Tibial nerve (tissue), 4 donors: Measurements from ENCODE around the gene PIP5K1B.

Experiments
- CTCF ChIP-seq, 5 experiments: fragments of 200-600 bp in 3 of 5; fragments of 450-650 bp in 2 of 5; sonication (generic) in 3 of 5; IDR thresholded peaks; one replicate each; pipeline ENCODE4 v1.5.1; 2016 to 2019; ENCODE audit warnings: antibody characterized with exemption in 5 of 5, mild to moderate bottlenecking in 3 of 5, moderate library complexity in 2 of 5
- EP300 ChIP-seq, 2 donors: sonication (generic); formaldehyde crosslinking; IDR thresholded peaks; one replicate each; pipeline ENCODE4 v1.6.1; 2017; ENCODE audit warnings: antibody characterized with exemption in 2 of 2, mild to moderate bottlenecking in 1 of 2
- POLR2A ChIP-seq, 2 donors: fragments of 450-650 bp; IDR thresholded peaks; one replicate each; pipeline ENCODE4 v1.6.1; 2017; ENCODE audit warnings: antibody characterized with exemption in 2 of 2, mild to moderate bottlenecking in 2 of 2, moderate library complexity in 2 of 2

- TF ChIP-seq POLR2A (IDR thresholded peaks at IDR 0.05) (no peak), EP300 (IDR thresholded peaks at IDR 0.05) (no peak), CTCF (IDR thresholded peaks at IDR 0.05) (no peak)
Measured at GRCh38 chr9:68925175-68925574, 220.1 kb downstream of the PIP5K1B start.
